Kidney (tissue), 14 donors: ENCODE measurements around the gene ZNF581. TPM values are rescaled to one million over a fixed set of nuclear protein-coding genes. Genes with fewer than 3 reads are reported as not detected.

Source experiments
- DNase-seq, 5 donors: peaks; one replicate each; pipeline ENCODE4 v3.0.0-alpha.2; 2013 to 2020
- FAIRE-seq: peaks from 2 replicates; lab custom pipeline; 2012; peaks lifted over from hg19 to GRCh38; lab: Jason Lieb, UNC
- H3K27ac ChIP-seq, 2 donors: one replicate each; pipeline ENCODE4 v1.7.0; 2013; ENCODE audit warnings: low read depth in 2 of 2, low read length in 2 of 2, inconsistent platforms in 1 of 2
- H3K27me3 ChIP-seq: one replicate; pipeline ENCODE4 v1.7.1; 2013; ENCODE audit warnings: low read length, inconsistent platforms; ENCODE audit not compliant: control insufficient read depth, insufficient read depth
- H3K36me3 ChIP-seq, 3 donors: one replicate each; pipeline versions ENCODE4 v1.7.0 to v1.7.1; 2013; ENCODE audit warnings: low read length in 3 of 3, control low read depth in 1 of 3, inconsistent platforms in 1 of 3; ENCODE audit not compliant: insufficient read depth in 3 of 3, control insufficient read depth in 2 of 3
- H3K4me1 ChIP-seq, 3 donors: one replicate each; pipeline versions ENCODE4 v1.7.0 to v1.7.1; 2013; ENCODE audit warnings: low read length in 3 of 3, inconsistent platforms in 1 of 3, low read depth in 1 of 3; ENCODE audit not compliant: control insufficient read depth in 2 of 3, insufficient read depth in 2 of 3
- H3K4me3 ChIP-seq, 3 donors: one replicate each; pipeline versions ENCODE4 v1.7.0 to v1.8.1; 2013; ENCODE audit warnings: low read length in 3 of 3, control low read depth in 1 of 3, inconsistent platforms in 1 of 3
- H3K9ac ChIP-seq, 3 donors: one replicate each; pipeline versions ENCODE4 v1.7.0 to v1.7.1; 2013; ENCODE audit warnings: low read length in 3 of 3, control low read depth in 1 of 3, inconsistent platforms in 1 of 3
- H3K9me3 ChIP-seq, 3 donors: one replicate each; pipeline versions ENCODE4 v1.7.0 to v1.7.1; 2013; ENCODE audit warnings: low read length in 3 of 3, control low read depth in 1 of 3, inconsistent platforms in 1 of 3; ENCODE audit not compliant: control insufficient read depth in 2 of 3, insufficient read depth in 1 of 3
- intact Hi-C: fragments of 100-400 bp; cut with DNase I; formaldehyde crosslinking; loops from one replicate; pipeline ENCODE4 v1.11.1; 2022
- polyA plus RNA-seq: library from polyadenylated mRNA; stranded (reverse); fragments of 350-450 nt; fragmentation: Illumina TruSeq; extraction: RNeasy Lipid Tissue Mini Kit (QIAGEN cat#74804); gene quantifications from one replicate; pipeline ENCODE4 v1.2.3, GENCODE V29; 2014; ENCODE audit warnings: low read depth, low replicate concordance; ENCODE audit not compliant: insufficient read depth
- total RNA-seq: library from RNA; stranded (reverse); fragmentation: NEBNext Ultra II Directional; extraction: Animal tissue kit (Norgen Biotek cat#: 25700); gene quantifications from one replicate; pipeline ENCODE4 v1.2.1, GENCODE V29; 2021
- TF ChIP-seq, protein P1 (sequence below): IDR thresholded peaks from 3 replicates; pipeline ENCODE4 v1.5.1; 2012; ENCODE audit warnings: mild to moderate bottlenecking, moderate library complexity, borderline replicate concordance; ENCODE audit not compliant: insufficient read depth; ENCODE audit errors: extremely low read depth
- donor health status: control.
- donor health status: control.
- donor health status: control.
- donor health status: control.
- donor health status: control.
- donor health status: DM: yes; HTN: yes; CAD: no.
- donor health status: Normal renal cell carcinoma (clear cell type).

The ZNF581 gene
- total and polyA plus RNA-seq, 2 donors from 2014 or later = 22.0 to 23.6 TPM

DNA sequence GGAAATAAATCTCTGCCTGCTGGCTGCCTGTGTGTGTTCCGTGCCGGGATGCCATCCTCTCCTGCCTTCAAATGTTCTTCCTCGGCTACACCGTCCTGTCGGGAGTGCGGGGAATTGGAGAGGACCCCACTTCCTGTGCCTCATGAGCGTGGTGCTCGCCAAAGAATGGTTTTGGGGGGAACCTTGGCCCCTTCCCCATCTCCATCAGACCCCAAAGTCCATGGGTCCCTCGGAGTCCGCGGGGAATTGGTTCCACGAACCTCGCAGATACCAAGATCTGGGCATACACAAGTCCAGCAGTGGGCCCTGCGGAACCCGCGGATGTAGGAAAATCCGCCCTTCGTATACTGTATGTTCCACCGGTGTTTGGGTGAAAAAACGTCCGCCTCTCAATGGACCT is 40.3 kb upstream of the ZNF581 start:
- Histone ChIP-seq H3K36me3 (peaks cover 0 to 3% (median 0%) of the 10 kb centered on the region in 3 donors), H3K4me3 (no peak overlapping the region), H3K27me3 (no peaks in the 10 kb centered on the region), H3K9ac (no peak overlapping the region), H3K4me1 (peaks cover 0 to 20% (median 3%) of the 10 kb centered on the region in 3 donors), H3K27ac (no peak overlapping the region), H3K9me3 (no peaks in the 10 kb centered on the region)
- FAIRE-seq (no peak), DNase-seq (peak in 1 of 5 donors; percentile 82)
- intact Hi-C loops = no loop called here
- TF ChIP-seq, protein P1, sequence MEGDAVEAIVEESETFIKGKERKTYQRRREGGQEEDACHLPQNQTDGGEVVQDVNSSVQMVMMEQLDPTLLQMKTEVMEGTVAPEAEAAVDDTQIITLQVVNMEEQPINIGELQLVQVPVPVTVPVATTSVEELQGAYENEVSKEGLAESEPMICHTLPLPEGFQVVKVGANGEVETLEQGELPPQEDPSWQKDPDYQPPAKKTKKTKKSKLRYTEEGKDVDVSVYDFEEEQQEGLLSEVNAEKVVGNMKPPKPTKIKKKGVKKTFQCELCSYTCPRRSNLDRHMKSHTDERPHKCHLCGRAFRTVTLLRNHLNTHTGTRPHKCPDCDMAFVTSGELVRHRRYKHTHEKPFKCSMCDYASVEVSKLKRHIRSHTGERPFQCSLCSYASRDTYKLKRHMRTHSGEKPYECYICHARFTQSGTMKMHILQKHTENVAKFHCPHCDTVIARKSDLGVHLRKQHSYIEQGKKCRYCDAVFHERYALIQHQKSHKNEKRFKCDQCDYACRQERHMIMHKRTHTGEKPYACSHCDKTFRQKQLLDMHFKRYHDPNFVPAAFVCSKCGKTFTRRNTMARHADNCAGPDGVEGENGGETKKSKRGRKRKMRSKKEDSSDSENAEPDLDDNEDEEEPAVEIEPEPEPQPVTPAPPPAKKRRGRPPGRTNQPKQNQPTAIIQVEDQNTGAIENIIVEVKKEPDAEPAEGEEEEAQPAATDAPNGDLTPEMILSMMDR = no peak

DNA sequence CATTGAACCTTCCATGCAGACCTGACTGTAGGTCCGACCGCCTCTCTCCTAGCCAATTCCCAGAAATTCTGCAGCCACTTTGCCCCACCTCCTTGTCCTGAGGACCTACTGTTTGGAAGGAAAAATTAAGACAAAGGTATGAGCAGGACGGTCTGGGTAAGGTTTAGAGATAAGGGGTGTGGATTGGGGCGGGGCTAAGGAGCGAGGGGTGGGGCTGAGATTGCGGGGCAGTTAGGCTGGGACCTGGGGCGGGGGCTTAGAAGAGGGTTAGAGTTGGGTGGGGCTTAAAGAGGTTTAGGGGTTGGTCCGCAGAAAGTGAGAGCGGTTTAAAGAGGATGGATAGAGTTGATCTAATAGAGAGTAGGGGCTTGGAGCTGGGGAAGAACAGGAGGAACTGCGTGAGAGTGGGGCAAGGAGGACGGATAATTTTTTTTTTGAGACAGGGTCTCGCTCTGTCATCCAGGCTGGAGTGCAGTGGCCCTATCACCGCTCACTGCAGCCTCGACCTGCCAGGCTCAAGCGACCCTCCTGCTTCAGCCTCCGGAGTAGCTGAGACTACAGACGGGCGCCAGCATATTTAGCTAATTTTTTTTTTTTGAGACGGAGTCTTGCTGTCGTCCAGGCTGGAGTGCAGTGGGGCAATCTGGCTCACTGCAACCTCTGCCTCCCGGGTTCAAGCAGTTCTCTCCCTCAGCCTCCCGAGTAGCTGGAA is 39.7 kb upstream of the ZNF581 start:
- TF ChIP-seq, protein P1 = no peak
- no peak overlapping the region for H3K27ac ChIP-seq
- intact Hi-C loops = no loop called here
- DNase-seq (peak in 1 of 5 donors; percentile 75), FAIRE-seq (no peak)
- H3K4me3 ChIP-seq = no peak overlapping the region
- H3K36me3 ChIP-seq = peaks cover 0 to 3% (median 0%) of the 10 kb centered on the region in 3 donors
- no peaks in the 10 kb centered on the region for H3K27me3 ChIP-seq
- no peak overlapping the region for H3K9ac ChIP-seq
- H3K9me3 ChIP-seq = no peaks in the 10 kb centered on the region
- H3K4me1 ChIP-seq = peaks cover 0 to 20% (median 3%) of the 10 kb centered on the region in 3 donors

- FAIRE-seq (no peak), DNase-seq (peak; percentile 99 to 100 (median 99))
- Histone ChIP-seq H3K36me3 (peaks cover 0 to 3% (median 0%) of the 10 kb centered on the region in 3 donors), H3K27me3 (no peaks in the 10 kb centered on the region), H3K4me1 (peaks cover 0 to 20% (median 3%) of the 10 kb centered on the region in 3 donors), H3K9me3 (no peaks in the 10 kb centered on the region), H3K9ac (peak overlapping the region in 2 of 3 donors; percentile 27 to 60), H3K27ac (peak overlapping the region; percentile 92 to 98), H3K4me3 (peak overlapping the region; percentile 66 to 89 (median 75))
- TF ChIP-seq, protein P1 = no peak
- intact Hi-C loops = no loop called here
Observed at GRCh38 chr19:55605207-55605636, 38.2 kb upstream of the ZNF581 start.
